Measurements from ENCODE around the gene GPR87. TPM values are rescaled to one million over a fixed set of nuclear protein-coding genes. Genes with fewer than 3 reads are reported as not detected.

The GPR87 gene
- total and polyA plus RNA-seq, 10 donors = not detected

DNA sequence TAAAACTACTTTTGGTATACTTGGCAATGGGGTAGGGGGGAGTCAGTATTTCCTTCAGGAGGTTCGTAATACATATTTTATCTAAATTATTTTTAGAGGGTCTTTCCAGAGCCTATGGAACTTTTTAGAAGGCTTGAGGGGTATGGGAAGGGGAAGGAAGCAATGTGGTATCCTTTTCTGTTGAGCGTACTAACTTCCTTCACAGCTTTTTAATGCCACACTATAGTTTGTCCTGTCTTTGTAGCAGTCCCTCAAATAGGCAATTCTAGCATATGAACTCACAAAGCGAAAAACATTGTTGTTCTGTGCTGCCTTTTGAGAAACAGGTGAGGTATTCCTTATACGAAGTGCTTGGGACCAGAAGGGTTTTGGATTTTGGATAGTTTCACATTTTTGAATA, 35.0 kb upstream of the GPR87 start:
- H3K9me3 ChIP-seq = no peaks in the 10 kb centered on the region
- H3K27me3 ChIP-seq (replicated peaks in 1 of 7) = no peaks in the 10 kb centered on the region
- peak overlapping the region in 1 of 8 donors; percentile 36 for H3K4me3 ChIP-seq
- DNase-seq = no peak
- H3K27ac ChIP-seq = peak overlapping the region; percentile 22 to 92 (median 69)
- 43 to 59% (median 54%) methylated on average over 4 of the region's 4 CpGs for WGBS, 5 donors
- no peaks in the 10 kb centered on the region for H3K36me3 ChIP-seq
- TF ChIP-seq POLR2A (IDR thresholded peaks at IDR 0.05) (no peak), POLR2AphosphoS5 (IDR thresholded peaks at IDR 0.05) (no peak)
- TF ChIP-seq, protein P1, sequence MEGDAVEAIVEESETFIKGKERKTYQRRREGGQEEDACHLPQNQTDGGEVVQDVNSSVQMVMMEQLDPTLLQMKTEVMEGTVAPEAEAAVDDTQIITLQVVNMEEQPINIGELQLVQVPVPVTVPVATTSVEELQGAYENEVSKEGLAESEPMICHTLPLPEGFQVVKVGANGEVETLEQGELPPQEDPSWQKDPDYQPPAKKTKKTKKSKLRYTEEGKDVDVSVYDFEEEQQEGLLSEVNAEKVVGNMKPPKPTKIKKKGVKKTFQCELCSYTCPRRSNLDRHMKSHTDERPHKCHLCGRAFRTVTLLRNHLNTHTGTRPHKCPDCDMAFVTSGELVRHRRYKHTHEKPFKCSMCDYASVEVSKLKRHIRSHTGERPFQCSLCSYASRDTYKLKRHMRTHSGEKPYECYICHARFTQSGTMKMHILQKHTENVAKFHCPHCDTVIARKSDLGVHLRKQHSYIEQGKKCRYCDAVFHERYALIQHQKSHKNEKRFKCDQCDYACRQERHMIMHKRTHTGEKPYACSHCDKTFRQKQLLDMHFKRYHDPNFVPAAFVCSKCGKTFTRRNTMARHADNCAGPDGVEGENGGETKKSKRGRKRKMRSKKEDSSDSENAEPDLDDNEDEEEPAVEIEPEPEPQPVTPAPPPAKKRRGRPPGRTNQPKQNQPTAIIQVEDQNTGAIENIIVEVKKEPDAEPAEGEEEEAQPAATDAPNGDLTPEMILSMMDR (IDR thresholded peaks at IDR 0.05 in 8 of 11, conservative IDR thresholded peaks at IDR 0.05 in 3 of 11) = no peak
- intact Hi-C loops (cut with DNase I; ENCODE audit: low total_unique reads) = no loop called here
- H3K4me1 ChIP-seq = peaks cover 0 to 69% (median 12%) of the 10 kb centered on the region in 6 donors

DNA sequence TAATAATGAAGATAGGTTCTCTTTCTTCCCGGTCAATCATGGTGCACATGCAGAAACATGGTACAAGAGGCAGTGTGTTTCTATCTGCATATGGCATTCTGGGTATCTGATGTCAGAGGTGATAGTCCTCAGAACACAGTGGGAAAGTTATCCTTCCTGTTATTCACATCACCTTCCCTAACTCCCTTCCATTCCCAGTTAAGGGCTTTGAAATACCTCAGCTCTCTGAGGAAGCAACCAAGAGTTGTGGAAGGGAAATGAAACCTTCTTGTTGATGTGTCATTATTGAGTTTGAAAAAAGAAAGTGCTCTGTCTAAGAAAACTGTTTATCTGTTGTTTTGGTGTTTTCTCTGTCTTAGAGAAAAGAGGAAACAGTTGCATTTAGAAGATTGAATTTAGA, 34.6 kb upstream of the GPR87 start:
- no peak for DNase-seq
- Histone ChIP-seq H3K4me3 (peak overlapping the region in 1 of 8 donors; percentile 36), H3K9me3 (no peaks in the 10 kb centered on the region), H3K4me1 (peaks cover 0 to 69% (median 12%) of the 10 kb centered on the region in 6 donors), H3K36me3 (no peaks in the 10 kb centered on the region), H3K27me3 (replicated peaks in 1 of 7) (no peaks in the 10 kb centered on the region), H3K27ac (peak overlapping the region; percentile 22 to 92 (median 69))
- intact Hi-C loops (cut with DNase I; ENCODE audit: low total_unique reads) = no loop called here
- TF ChIP-seq, protein P1 (IDR thresholded peaks at IDR 0.05 in 8 of 11, conservative IDR thresholded peaks at IDR 0.05 in 3 of 11) = no peak
- TF ChIP-seq POLR2A (IDR thresholded peaks at IDR 0.05) = no peak
- no peak for TF ChIP-seq POLR2AphosphoS5 (IDR thresholded peaks at IDR 0.05)
- 91 to 96% (median 92%) methylated on average over 1 of the region's 1 CpG for WGBS, 5 donors

DNA sequence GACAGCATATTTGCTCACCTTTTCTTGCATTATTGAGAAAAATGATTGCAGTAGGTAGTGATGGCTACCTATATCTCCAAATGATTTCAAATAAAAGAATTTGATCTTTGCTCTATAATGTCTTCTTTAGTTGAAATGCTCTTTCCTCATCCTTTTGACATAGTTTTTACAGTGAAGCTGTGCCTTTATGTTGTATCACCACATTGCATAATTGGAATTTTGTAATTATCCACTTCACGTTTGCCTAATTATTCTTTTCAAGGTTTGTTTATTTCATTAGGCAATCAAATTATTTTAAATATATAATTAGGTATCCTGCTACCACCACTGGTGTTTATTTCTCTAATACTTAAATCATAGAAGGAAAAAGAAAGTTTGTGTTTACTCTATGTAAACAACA, 34.0 kb upstream of the GPR87 start:
- no peak for DNase-seq
- H3K9me3 ChIP-seq = no peaks in the 10 kb centered on the region
- TF ChIP-seq POLR2A (IDR thresholded peaks at IDR 0.05) (no peak), POLR2AphosphoS5 (IDR thresholded peaks at IDR 0.05) (no peak)
- TF ChIP-seq, protein P1 (IDR thresholded peaks at IDR 0.05 in 8 of 11, conservative IDR thresholded peaks at IDR 0.05 in 3 of 11) = no peak
- WGBS, 5 donors = 34 to 94% (median 67%) methylated on average over 1 of the region's 1 CpG
- no peaks in the 10 kb centered on the region for H3K27me3 ChIP-seq (replicated peaks in 1 of 7)
- H3K4me1 ChIP-seq = peaks cover 0 to 75% (median 12%) of the 10 kb centered on the region in 6 donors
- no peaks in the 10 kb centered on the region for H3K36me3 ChIP-seq
- H3K27ac ChIP-seq = peak overlapping the region in 6 of 8 donors; percentile 62 to 92 (median 72)
- no peak overlapping the region for H3K4me3 ChIP-seq
- intact Hi-C loops (cut with DNase I; ENCODE audit: low total_unique reads) = no loop called here

DNA sequence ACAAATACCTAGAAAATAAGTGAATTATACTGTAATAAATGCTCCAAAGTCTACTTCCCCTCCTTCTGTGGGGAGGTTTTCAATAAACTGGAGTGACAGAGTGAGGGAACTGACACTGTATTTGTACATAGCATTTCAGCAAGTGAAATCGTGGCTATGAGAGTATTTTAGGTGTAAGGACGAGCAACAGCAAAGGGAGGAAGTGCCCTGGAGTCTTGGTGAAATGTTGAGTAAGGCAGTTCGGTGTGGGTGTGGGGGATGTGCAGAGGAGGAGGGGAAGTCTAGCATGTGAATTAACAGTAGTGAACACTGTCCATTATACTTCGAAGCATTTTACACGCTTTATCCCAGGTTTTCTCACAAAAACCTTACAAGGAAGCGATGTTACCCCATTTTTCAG, 30.8 kb upstream of the GPR87 start:
- 35 to 52% (median 43%) methylated on average over 6 of the region's 6 CpGs for WGBS, 5 donors
- peak overlapping the region in 7 of 8 donors; percentile 78 to 92 (median 84) for H3K27ac ChIP-seq

More for the DNA sequence above, 30.8 kb upstream of the GPR87 start:
- H3K36me3 ChIP-seq = no peaks in the 10 kb centered on the region
- TF ChIP-seq POLR2A (IDR thresholded peaks at IDR 0.05) = no peak
- peak in 1 of 3 donors; percentile 75 for TF ChIP-seq POLR2AphosphoS5 (IDR thresholded peaks at IDR 0.05)
- TF ChIP-seq, protein P1 (IDR thresholded peaks at IDR 0.05 in 8 of 11, conservative IDR thresholded peaks at IDR 0.05 in 3 of 11) = no peak
- peaks cover 0 to 72% (median 13%) of the 10 kb centered on the region in 6 donors for H3K4me1 ChIP-seq
- no peaks in the 10 kb centered on the region for H3K27me3 ChIP-seq (replicated peaks in 1 of 7)
- peak overlapping the region in 1 of 8 donors; percentile 46 for H3K4me3 ChIP-seq
- H3K9me3 ChIP-seq = no peaks in the 10 kb centered on the region
- DNase-seq = peak; percentile 78
- intact Hi-C loops (cut with DNase I; ENCODE audit: low total_unique reads) = no loop called here
